NCI-H1694 treated with DMSO at 0.1 percent for 48 hours (cell line): ENCODE results near the gene PPP1R26.

Source experiments
- DNase-seq: peaks from one replicate; lab custom pipeline; 2025; lab: John Stamatoyannopoulos, UW

The PPP1R26 gene

DNA sequence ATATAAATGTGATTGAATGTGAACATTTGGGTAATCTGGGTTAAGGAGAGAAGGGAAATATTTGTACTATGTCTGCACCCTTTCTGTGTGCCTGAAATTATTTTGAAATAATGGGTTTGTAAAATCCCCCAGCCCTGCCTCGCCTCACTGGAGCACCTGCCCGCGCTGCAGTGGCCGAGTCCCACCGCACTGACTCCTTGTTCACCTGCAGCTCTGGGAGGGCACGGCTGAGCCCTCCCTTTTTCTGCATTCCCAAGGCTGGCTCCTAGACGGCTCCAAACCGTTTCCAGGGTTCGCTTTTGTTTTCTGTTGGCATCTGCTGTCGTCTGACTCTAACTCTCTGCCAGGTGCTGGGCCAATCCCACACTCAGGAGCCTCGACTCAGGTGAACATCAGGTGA, 17.6 kb upstream of the PPP1R26 start:
- DNase-seq: no peak

DNA sequence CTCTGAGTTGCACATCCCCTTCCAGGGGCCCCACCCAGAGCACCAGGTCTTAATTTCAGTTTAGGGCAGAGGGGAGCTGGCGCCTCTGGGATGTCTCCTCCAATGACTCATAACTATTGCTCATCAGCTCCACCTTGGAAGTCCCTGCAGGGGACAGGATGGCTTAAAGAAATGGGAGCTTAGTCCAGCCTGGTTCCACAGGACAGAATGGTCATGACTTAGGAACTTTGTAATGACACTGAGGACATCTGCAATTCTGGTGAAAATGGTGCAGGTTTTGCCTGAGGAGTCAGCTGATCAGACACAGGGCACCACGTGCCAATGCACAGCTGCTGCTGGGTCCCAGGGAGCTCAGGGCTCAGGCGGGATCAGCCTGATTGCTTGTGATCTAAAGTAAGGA, 16.4 kb upstream of the PPP1R26 start:
- no peak for DNase-seq

DNA sequence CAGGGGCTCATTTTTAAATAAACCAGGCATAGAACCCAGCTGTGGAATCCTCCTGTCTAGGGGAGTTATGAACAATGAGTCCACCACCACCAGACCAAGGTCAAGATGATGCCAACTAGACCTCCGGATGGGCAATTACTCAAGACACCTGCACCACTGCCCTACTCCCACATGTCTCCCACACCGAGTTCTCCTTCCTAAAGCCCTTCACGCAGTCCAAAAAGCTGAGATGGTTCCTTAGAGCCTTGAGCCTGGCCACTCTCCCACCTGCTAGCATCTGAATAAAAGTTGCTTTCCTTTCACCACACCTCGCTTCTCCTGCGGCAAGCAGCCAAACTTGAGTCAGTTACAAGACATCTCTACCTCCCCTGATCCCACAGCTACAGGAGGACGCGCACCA, 15.4 kb upstream of the PPP1R26 start:
- no peak for DNase-seq

DNA sequence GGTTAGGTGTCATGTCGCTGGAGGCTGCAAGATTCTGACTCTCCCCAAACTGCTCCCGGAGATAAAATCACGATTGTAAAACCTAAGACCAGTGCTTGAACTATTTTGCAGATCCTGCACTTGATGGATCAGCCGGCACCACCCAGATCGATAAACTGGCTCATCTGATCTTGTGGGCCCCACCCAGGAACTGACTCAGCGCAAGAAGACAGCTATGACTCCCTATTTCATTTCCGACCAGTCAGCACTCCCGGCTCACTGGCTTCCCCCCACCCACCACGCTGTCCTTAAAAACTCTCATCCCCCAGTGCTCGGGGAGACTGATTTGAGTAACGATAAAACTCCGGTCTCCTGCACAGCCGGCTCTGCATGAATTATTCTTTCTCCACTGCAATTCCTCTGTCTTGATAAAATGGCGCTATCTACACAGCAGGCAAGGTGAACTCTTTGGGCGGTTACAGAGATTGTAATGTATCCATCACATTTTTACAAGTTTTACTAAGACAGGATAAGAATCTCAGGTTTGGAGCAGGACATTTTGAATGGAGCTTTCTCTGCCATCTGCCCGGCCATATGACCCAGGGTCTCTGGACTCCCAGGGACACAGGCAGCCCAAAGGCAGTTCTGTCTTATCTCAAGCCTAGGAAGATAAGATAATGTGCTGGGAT, 10.6 kb upstream of the PPP1R26 start:
- DNase-seq: no peak

DNA sequence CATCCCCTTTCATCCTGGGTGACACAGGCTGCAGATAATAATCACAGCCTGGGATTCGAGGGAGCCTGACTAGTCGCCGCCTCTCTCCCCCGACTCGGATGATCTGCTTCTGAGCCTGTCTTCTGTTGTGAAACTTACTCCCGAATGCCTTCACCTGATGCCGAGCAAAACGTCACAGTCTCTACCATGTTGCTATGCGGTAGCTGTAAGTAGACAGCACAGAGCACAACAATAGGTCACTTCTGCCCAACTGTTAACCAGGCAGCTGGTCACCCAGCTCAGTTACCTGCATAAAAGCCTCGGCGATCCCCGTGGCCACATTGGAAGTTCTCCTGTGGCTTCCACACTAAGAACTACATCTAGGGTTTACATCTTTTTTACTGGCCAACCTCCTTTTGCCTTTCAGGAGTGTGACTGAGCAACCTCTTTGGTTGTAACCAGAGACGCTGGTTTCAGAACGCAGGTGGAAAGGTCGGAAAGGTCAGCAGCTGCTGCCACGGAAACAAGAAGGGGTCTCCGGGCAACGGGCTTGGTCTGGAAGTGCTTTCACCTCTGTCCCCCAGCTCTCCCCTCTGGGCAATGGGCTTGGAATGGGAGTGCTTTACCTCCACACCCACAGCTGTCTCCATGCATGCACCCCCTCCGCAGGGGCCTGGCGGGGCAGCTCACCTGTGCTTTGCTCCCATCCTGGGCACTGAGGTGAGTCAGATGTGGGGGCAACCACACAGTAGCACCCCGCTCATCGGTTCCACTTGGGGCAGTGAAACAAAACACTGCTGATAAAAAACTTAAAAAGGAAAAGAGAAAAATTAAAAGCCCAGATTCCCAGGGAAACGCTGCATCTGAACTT, 7.6 kb upstream of the PPP1R26 start:
- DNase-seq: no peak

DNA sequence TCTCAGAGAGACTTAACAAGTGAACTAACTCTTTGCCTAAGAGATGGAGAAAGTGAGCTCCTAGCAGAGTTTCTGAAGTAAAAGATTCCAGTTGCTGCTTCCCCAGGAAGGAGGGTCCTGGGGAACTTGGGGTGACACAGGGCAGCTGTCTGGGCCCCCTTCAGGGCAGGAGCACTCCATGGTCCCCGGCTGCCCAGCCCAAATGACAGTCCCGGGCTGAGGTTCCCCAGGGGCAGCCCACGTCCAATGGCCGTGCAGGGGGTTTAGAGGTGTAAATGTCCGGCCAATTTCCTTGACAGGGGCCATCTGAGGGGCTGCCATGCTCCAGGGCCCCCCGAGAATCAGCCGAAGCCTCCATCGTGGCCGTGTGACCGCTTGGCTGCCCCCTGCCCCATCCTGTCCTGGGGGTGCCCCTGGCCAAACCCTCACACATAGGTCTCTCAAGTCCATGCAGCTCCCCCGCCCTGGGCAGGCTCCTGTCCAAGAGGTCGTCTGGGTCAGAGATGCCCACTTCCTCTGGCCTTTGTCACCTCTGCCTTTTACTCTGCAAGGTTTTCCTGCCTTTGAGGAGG, 5.5 kb upstream of the PPP1R26 start:
- DNase-seq: no peak

DNA sequence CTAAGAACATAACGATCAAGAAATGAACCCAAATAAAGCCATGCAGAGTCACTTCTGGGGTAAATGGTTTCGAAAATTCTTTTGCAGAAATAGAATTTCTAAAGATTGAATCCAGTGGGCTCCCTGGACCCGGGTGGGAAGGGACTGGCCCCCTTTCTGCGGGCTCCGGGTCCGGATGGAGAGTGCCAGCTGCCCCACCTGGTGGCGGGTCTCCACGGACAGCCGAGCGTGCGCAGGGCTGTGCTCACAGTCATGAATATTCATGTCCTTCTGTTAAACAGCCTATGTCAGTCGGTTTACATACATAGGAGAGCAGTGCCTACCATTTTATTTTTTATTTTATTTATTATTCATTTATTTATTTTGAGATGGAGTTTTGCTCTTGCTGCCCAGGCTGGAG, 4.7 kb upstream of the PPP1R26 start:
- peak; percentile 17 for DNase-seq

DNA sequence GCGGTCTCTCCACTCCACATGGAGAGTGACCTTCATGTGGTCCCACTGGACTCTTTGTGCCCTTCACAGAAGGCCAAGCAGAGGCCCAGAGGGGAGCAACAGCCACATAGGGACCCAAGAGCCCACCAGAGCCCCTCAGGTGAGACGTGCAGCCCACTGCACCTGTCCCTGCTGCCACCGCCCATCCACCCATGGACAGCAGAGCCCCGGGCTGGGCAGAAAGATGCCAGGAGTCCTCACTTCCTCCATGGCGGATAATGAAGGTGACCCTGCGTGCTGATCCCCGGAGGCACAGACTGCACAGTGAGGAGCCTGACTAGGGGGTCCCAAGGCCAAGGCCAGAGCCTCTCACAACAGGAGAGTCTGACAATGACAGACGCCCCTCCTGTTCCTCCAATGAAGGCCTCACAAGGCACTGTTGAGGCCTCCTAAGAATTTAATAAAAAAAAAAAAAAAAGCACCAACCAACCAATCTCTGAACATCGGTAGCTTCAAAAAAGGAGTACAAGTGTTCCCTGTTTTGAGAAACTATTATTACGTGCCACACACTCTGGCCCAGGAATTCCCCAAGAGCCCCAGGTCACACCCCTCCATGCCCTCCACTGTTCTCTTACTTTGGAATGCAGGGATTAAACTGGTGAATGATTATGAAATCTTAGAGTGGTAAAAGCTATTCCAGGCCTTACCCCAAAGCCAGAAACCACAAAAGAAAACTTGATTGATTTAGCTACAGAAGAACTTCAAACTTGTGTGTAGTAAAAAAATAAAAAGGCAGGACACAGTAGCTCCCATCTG, 2.8 kb upstream of the PPP1R26 start:
- no peak for DNase-seq

DNA sequence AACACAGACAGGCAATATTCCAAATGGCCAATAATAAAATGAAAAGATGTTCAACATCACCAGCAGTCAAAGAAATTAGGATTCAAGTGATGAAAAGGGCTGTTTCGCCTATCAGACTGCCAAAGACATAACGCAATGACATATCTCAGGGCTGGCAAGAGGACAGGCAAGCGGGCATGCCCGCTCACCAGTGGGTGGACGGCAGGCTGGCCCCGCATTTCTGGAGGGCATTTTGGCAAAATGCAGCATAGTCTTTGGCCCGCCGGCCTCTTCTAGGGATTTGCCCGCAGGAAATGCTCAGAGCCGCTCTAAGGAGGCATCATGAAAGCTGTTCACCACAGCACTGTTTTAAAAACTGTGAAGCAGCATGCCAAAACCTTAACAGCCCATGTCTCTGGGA, 1.4 kb upstream of the PPP1R26 start:
- DNase-seq: no peak

DNA sequence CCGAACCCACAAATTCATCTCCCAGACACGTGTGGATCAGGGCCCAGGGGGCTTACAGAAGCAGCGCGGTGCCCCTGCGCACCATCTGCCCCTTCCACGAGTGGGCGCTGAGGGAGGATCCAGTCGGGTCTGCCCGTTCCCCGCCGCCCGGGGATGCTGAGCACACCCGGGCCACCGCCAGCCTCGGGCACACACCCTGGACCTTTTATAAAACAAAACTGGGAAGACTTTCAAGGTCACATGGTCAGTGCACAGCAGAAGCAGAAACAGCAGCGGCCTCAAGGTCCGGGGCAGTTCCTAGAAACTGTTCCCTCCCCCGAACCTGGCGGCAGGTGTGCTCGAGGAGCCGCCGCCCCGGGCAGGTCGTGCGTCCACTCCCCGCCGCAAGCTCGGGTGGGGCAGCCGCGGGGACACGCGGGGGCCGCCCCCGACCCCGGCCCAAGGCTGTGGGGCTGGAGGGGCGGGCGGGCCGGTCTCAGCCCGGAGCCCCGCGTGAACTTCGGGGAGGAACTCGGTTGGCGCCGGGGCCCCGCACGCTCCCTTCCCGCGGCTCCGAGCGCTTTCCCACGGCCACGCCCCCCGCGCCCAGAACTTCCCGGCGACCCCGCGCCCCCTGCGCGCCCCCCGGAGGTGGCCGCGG, 633 bp upstream of the PPP1R26 start:
- no peak for DNase-seq

DNA sequence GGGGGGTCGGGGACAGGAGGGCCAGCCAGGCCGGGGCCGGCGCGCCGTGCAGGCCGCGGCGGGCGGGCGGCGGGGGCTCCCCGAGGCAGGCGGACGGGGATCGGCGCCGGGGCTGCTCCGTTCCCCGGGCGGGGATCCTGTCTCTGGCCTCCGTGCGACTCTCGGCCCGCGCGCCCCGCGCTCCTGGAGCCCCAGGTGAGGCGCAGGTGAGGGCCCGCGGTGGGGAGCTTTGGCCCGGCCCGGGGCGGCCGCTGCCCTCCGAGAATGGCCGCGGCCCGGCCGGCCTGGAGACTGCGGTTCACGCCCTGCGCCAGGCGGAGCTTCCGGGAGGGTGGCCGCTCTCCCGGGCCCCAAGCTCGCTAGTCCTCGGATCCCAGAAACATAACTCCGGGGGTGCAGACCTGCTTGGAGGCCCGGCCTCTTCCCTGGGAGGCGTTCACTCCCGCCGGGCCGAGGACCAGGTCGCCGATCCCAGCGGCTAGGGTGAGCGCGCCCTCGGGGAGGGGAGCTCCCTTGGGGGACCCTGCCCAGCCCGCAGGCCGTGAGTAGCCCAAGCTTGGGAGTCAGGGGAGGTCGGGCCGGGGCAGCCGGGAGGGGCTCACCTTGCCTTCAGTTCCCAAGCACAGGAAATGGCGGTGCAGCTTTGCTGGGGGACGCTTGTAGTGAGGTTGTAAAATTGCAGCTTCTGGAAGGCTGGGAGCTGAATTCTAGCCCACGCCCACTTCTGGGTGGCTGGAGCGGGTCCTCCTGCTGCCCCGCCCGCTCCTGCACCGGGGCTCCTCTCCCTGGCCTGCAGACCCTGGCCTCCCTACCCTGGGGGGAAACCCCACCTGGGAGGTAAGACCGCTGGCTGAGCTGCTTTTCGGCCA, 723 bp downstream of the PPP1R26 start:
- no peak for DNase-seq

DNA sequence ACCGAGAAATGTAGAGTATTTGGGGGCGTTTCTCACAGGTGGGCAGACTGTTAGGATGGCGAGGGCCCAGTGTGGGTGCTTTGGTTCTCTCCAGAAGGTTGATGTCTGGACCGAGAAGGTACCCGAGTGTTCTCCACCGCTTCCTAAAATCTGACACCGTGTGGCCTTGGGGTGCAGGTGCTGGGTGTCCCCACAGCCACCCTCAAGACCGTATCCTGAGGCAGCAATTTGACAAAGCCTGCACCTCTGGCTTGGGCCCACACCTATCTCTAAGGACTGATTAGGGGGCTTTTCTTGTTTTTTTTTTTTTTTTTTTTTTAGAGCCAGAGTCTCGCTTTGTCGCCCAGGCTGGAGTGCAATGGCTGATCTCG, 1.3 kb downstream of the PPP1R26 start:
- DNase-seq: no peak

DNA sequence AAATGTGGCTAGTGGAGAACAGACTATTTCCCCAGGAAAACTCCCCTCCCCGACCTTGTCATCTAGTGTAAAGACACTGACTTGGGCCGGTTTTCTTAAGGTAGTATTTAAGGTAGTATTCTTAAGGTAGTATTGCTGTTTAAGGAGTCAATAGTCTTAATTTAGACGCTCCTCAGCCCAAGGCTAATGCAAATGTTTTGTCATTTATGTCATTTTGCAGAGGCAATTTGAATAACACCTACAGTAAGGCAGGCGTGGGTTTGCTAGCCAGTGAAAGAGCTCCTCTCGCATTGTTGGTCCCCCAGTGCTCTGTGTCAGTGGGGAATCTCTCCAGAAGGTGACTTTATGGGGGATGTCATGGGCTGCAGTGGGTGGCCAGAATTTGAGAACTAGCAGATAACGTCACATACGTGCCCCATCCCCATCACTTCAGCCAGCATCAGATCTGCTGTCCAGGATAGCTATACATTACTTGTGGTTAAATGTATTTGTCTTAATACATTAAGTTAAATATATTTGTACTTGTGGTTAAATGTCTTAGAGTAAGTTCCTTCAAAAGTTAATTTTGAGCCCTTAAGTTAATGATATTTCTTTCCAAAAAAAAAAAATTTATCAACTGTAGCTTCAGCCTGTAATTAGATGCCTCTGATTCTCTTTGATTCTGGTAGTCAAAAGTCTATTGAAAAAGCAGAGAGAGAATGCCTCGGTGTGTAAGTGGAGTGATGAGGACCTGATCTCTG, 2.6 kb downstream of the PPP1R26 start:
- no peak for DNase-seq

DNA sequence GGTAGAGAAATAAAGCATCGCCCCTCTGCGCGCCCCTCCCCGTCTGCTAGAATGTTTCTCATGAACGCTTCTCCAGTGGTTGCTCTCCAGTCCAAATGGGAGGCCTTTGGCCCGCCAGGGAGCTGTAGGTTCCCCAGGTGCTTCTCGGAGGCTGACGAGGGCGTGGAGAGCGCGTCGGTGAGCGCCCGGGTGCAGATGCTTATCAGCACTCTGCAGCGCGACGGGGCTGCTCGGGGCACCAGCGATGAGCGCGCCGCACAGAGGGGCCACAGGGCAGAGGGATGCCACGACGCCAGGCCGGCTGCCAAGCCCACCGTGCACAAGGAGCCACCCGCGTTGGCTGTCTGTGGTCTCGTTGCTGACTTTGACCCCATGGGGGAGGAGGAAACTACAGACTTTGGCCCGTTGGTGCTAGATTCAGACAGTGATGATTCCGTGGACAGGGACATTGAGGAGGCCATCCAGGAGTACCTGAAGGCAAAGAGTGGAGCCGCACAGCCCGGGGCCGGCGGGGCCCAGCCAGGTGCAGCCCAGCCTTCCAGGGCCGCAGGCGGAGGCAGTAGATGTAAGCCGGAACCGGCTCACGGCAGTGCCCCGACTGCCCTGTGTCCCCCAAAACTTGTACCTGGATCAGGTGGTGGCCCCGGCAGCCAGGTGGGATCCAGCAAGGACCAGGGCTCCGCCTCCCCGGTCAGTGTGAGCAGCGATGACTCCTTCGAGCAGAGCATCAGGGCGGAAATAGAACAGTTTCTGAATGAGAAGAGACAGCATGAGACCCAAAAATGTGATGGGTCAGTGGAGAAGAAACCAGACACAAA, 5.1 kb downstream of the PPP1R26 start:
- DNase-seq: no peak

DNA sequence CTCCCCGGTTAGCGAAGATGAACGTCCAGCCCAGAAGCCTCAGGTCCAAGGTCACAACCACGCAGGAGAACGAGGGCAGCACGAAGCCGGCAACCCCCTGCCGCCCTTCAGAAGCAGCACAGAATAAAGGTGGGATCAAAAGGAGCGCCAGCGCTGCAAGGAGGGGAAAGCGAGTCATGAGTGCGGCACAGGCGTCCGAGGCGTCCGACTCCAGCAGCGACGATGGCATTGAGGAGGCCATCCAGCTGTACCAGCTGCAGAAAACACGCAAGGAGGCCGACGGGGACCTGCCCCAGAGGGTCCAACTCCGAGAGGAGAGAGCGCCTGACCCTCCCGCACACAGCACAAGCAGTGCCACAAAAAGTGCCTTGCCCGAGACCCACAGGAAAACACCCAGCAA, 5.8 kb downstream of the PPP1R26 start:
- DNase-seq: no peak

DNA sequence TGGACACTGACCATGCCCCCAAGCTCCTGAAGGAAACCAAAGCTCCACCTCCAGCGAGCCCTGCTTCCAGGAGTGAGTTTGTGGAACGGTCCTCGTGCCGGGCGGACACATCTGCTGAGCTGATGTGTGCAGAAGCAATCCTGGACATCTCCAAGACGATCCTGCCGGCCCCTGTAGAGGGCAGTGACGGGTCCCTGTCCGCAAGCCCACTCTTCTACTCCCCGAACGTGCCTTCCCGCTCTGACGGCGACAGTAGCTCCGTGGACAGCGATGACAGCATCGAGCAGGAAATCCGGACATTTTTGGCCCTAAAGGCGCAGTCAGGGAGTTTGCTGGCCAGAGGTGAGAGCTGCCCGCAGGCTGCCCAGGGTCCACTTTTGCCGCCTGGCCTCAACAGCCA, 6.2 kb downstream of the PPP1R26 start:
- no peak for DNase-seq

DNA sequence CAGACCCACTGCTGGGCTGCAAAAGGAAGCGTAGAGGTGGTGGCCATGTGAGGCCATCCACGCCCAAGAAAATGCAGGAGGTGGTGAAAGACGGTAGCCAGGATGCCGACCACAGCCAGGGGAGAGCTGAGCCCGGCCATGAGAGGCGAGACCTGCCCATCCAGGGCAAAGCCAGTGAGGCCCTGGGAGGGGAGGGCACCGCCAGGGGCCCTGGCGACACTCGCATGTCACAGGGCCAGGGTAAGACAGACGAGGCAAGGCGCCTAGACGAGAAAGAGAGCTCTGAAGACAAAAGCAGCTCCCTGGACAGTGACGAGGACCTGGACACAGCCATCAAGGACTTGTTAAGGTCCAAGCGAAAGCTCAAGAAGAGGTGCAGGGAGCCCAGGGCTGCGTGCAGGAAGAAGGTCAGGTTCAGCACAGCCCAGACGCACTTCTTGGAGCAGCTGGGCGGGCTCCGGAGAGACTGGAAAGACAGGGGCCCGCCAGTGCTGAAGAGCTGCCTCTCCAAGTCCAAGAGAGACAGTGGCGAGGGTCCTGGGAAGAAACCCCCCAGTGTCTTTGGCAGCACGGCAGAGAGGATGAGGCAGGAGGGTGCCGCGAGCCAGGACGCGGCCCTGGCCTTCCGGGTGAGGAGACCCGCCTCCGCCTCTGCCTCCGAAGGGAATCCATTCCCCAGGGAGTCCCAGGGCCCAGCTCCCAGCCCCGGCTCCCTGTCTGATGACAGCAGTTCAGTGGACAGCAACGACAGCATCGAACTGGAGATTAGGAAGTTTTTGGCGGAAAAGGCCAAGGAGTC, 6.9 kb downstream of the PPP1R26 start:
- no peak for DNase-seq

DNA sequence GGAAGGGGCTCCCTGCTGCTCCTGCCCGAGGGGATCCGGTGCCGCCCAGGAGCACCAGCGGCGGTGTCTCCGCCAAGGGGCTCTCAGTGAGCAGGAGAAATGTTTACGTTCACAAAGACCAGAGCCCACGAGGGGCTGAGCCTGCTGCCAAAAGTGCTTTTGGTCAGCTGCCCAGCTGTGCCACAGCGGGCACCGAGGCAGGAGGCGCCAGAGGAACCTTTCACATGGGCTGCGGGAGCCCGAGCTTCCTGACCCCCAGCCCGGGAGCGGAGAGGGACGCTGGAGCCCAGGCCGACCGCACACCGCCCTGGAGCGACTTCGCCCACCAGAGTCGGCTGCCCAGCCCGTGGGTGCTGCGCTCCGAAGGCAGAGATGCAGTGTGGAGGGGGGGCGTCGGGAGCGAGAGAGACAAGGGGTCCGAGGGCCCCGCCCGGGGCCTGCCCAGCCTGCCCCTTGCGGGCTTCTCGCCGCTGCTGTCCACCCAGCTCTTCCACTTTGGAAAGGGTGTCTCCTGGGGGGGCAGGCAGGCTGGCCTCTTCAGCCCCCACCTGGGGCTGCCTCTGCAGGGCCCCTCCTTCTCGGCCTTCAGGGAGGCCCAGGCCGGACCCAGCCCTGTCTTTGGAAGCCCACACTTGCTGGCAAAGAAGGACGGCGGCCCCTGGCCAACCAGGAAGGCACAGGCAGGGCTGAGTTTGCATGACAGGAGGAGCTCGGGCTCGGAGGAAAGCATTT, 7.9 kb downstream of the PPP1R26 start:
- no peak for DNase-seq
